ENCODE measurements around the gene NOS1. TPM values are rescaled to one million over a fixed set of nuclear protein-coding genes. Genes with fewer than 3 reads are reported as not detected.

Gene NOS1
- total and polyA plus RNA-seq, 2 donors (not counting 3 experiments of a cell fraction or from before 2014, with no cell fraction given) = not detected

DNA sequence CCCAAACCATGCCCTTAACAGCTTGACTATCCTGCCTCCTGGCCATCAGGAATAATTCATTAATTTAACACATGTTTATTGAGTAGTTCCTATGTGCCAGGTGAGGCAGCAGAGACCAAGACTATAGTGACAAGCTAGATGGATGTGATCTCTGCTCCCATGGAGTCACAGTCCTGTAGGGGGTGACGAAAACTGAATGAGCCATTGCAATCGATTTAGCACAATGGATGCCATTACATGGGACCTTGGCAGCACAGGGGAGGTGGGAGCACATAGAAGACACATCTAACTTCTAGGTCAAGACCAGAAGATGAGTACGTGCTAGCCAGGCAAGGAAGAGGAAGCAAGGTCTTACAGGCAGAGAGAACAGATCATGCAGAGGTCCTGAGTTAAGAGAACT, 68.7 kb downstream of the NOS1 start:
- FAIRE-seq (no peak), DNase-seq (ENCODE audit: low read depth, low spot score) (no peak)
- intact Hi-C loops (cut with micrococcal nuclease) (no loop called here), dilution Hi-C loops (cut with MboI; ENCODE audit: extremely low pct_ligation_motif_present, low sequenced_read_pairs) (no loop called here)
- ChIA-PET CTCF (no interaction called here), POLR2A (no interaction called here)
- H3K9me1 ChIP-seq (replicated peaks; ENCODE audit: control insufficient read depth, extremely low read depth, insufficient read depth, low read length) = no peaks in the 10 kb centered on the region
- H3K79me2 ChIP-seq (ENCODE audit: control insufficient read depth, insufficient read depth, low read length) = no peaks in the 10 kb centered on the region
- H3K36me3 ChIP-seq (ENCODE audit: control insufficient read depth in 2 of 2, extremely low read depth in 1 of 2, insufficient read depth in 2 of 2, low read length in 2 of 2) = no peaks in the 10 kb centered on the region
- no TSS peak for BruUV-seq (replicated peaks)
- no peak overlapping the region for H3K27ac ChIP-seq (ENCODE audit: insufficient read depth, low read depth, low read length)
- H3K9ac ChIP-seq (replicated peaks; ENCODE audit: extremely low read depth, insufficient read depth, low read length) = no peak overlapping the region
- TF ChIP-seq JUN (IDR thresholded peaks at IDR 0.05; ENCODE audit: borderline replicate concordance, insufficient read depth, insufficient read length, low read depth) (no peak), POLR2AphosphoS5 (IDR thresholded peaks at IDR 0.05; ENCODE audit: insufficient read depth, low read depth, low read length) (no peak), MYC (IDR thresholded peaks at IDR 0.05; ENCODE audit: low read depth, low read length) (no peak), GATA2 (IDR thresholded peaks at IDR 0.05; ENCODE audit: insufficient read depth, insufficient read length, low read depth, low read length) (no peak), EZH2 (IDR thresholded peaks at IDR 0.05; ENCODE audit: borderline replicate concordance, low read depth, low read length, severe bottlenecking) (no peak), FOS (IDR thresholded peaks at IDR 0.05; ENCODE audit: borderline replicate concordance, insufficient read depth, low read length) (no peak), POLR2A (IDR thresholded peaks at IDR 0.05; ENCODE audit: low read depth, low read length) (no peak)
- TF ChIP-seq, protein P1, sequence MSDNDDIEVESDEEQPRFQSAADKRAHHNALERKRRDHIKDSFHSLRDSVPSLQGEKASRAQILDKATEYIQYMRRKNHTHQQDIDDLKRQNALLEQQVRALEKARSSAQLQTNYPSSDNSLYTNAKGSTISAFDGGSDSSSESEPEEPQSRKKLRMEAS (IDR thresholded peaks at IDR 0.05; ENCODE audit: insufficient read depth, insufficient read length) = no peak
- TF ChIP-seq, protein P2, sequence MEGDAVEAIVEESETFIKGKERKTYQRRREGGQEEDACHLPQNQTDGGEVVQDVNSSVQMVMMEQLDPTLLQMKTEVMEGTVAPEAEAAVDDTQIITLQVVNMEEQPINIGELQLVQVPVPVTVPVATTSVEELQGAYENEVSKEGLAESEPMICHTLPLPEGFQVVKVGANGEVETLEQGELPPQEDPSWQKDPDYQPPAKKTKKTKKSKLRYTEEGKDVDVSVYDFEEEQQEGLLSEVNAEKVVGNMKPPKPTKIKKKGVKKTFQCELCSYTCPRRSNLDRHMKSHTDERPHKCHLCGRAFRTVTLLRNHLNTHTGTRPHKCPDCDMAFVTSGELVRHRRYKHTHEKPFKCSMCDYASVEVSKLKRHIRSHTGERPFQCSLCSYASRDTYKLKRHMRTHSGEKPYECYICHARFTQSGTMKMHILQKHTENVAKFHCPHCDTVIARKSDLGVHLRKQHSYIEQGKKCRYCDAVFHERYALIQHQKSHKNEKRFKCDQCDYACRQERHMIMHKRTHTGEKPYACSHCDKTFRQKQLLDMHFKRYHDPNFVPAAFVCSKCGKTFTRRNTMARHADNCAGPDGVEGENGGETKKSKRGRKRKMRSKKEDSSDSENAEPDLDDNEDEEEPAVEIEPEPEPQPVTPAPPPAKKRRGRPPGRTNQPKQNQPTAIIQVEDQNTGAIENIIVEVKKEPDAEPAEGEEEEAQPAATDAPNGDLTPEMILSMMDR (IDR thresholded peaks at IDR 0.05; ENCODE audit: extremely low read depth in 1 of 2, insufficient read depth in 1 of 2, low read depth in 1 of 2, low read length in 2 of 2) = no peak
- H3K4me1 ChIP-seq (ENCODE audit: control insufficient read depth, extremely low read depth, insufficient read depth, low read length) = no peaks in the 10 kb centered on the region
- H2AFZ ChIP-seq (ENCODE audit: low read depth, low read length) = no peak overlapping the region
- no peaks in the 10 kb centered on the region for H3K9me3 ChIP-seq (replicated peaks; ENCODE audit: control insufficient read depth, insufficient read depth, low read length)
- no peak overlapping the region for H3K4me2 ChIP-seq (ENCODE audit: insufficient read depth, low read length)
- no peaks in the 10 kb centered on the region for H3K27me3 ChIP-seq (ENCODE audit: control insufficient read depth in 2 of 2, insufficient read depth in 2 of 2, low read length in 2 of 2)
- H3K4me3 ChIP-seq (replicated peaks in 1 of 3; ENCODE audit: insufficient read depth in 1 of 3, low read depth in 1 of 3, low read length in 3 of 3) = no peak overlapping the region
- H4K20me1 ChIP-seq (replicated peaks; ENCODE audit: control insufficient read depth, extremely low read depth, insufficient read depth, low read length) = no peaks in the 10 kb centered on the region

Data from endothelial cell of umbilical vein (primary cell).